Urinary bladder (tissue), 4 donors: Measurements from ENCODE around the gene SDHAF4. TPM values are rescaled to one million over a fixed set of nuclear protein-coding genes. Genes with fewer than 3 reads are reported as not detected.
"Not testable (repeated sequence)": the region's sequence is repeated elsewhere in the genome, so short reads cannot be mapped to it uniquely, and the experiment has no call there.

ENCODE experiments used
- DNase-seq: peaks from one replicate; pipeline ENCODE4 v3.0.0-alpha.2; 2015; ENCODE audit errors: extremely low spot score
- H3K27ac ChIP-seq: one replicate; pipeline ENCODE4 v1.5.1; 2013; ENCODE audit warnings: low read depth, mild to moderate bottlenecking, moderate library complexity
- H3K36me3 ChIP-seq: one replicate; pipeline ENCODE4 v1.6.1; 2013; ENCODE audit warnings: mild to moderate bottlenecking, moderate library complexity; ENCODE audit not compliant: insufficient read depth
- H3K4me1 ChIP-seq: one replicate; pipeline ENCODE4 v1.6.1; 2013; ENCODE audit warnings: mild to moderate bottlenecking, moderate library complexity; ENCODE audit not compliant: insufficient read depth
- H3K4me3 ChIP-seq: one replicate; pipeline ENCODE4 v1.5.1; 2013; ENCODE audit warnings: low read depth, low read length
- WGBS: extraction: QIAGEN DNeasy Blood & Tissue Kit; methylation state at CpG from one replicate; pipeline ENCODE4 v1.1.7; 2013; 5-methylcytosine and 5-hydroxymethylcytosine counted together
- polyA plus RNA-seq: library from polyadenylated mRNA; stranded (reverse); fragments of 200-250 nt; gene quantifications from one replicate; pipeline ENCODE4 v1.2.3, GENCODE V29; 2013
- total RNA-seq: library from RNA; depleted of rRNA; stranded (reverse); fragments of >200 nt; gene quantifications from one replicate; pipeline ENCODE4 v1.2.3, GENCODE V29; 2014
- donor health status: healthy with polysubstance abuse.
- donor health status: healthy.

SDHAF4 gene
- total RNA-seq: 18.6 TPM
- polyA plus RNA-seq: 8.3 TPM

DNA sequence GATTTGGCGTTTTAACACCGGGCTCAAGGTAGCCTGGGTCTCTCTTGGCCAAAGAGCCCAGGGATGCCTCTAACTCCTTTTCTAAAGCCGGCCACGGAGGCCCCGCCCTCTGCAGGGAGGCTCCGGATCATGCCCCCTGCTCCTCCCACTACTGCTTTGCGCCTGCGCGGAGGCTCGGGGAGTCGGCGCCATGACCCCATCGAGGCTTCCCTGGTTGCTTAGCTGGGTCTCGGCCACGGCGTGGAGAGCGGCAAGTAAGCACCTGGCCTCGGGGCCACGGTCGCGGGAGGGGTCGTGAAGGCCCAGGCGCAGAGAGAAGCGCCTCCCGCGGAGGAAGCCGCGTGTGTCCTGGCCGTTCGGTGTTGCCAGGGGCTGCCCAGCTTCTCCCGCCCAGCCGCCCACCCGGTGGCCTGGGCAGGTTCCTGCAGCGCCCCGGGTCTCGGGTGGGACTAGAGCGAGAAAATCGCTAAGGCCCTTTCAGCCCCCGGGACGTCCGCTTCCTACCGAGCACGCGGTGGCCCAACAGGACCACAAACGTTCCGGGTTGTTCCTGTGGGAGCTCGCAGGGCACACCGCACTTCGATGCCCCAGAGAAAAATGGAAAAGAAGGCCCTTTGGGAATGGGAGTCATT is at the start of gene SDHAF4:
Gene SDHAF4 (plus strand): TSS at position 180 of the 632 bp plus-strand sequence. CDS start 11 bp downstream, at position 191.
- peak; percentile 66 for DNase-seq
- no peaks in the 10 kb centered on the region for H3K4me1 ChIP-seq
- H3K27ac ChIP-seq: peak within 1 kb of the TSS; percentile 90
- under 1% methylated on average over 49 of the region's 49 CpGs for WGBS
- H3K4me3 ChIP-seq: peak within 1 kb of the TSS; percentile 79
- H3K36me3 ChIP-seq: no peaks in the 10 kb centered on the region

DNA sequence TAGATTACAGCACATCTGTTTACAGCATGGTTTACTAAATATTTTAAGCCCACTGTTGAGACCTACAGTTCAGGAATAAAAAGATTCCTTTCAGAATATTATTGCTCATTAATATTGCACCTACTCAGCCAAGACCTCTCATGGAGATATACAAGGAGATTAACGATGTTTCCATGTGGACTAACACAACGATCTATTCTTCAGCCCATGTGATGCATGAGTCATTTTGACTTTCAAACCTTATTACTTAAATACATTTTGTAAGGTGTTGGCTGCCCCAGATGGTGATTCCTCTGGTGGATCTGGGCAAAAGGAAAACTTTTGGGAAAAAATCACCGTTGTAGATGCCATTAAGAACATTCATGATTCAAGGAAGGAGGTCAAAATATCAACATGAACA is 48.0 kb upstream of the SDHAF4 start:
- WGBS: 93% methylated on average over 3 of the region's 3 CpGs

DNA sequence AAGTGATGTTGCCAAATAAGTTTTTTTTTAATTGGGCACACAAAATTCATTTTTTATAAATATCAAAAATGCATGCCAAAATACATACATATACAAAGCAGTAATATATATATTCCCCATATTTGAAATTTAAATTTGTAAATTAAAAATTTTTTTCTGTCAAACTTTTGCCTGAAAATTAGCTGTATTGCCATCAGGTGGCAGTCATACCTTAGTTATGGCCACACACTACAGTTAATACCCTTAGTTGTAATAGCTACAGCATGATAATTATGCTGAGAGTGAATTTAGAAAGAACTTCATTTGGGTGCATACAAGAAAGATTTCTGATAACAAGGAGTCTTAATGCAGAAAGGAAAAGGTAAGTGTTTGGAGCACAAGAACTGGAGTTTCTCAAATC is 46.2 kb upstream of the SDHAF4 start:
- no peak overlapping the region for H3K4me3 ChIP-seq
- no peaks in the 10 kb centered on the region for H3K4me1 ChIP-seq
- H3K27ac ChIP-seq: no peak overlapping the region
- H3K36me3 ChIP-seq: no peaks in the 10 kb centered on the region
- no peak for DNase-seq

More for the DNA sequence above, 48.0 kb upstream of the SDHAF4 start:
- no peaks in the 10 kb centered on the region for H3K4me1 ChIP-seq
- DNase-seq: no peak
- no peaks in the 10 kb centered on the region for H3K36me3 ChIP-seq
- no peak overlapping the region for H3K4me3 ChIP-seq
- H3K27ac ChIP-seq: no peak overlapping the region

DNA sequence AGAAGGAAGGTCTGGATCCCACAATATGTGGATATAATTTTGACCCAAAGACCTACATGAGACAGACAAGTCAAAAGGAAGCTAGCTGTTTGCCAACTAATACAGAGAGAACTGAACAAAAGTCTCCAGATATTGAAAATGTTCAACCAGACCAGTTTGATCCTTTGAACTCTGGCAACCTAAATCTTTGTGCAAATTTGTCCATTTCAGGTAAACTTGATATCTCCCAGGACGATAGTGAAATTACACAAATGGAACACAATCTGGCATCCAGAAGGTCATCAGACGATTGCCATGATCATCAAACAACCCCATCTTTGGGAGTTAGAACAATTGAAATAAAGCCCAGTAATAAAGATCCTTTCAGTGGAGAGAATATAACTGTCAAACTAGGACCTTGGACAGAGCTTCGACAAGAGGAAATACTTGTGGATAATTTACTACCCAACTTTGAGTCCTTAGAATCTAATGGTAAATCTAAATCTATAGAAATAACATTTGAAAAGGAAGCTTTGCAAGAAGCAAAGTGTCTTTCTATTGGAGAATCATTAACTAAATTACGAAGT is 41.9 kb upstream of the SDHAF4 start:
- Histone ChIP-seq H3K36me3 (no peaks in the 10 kb centered on the region), H3K27ac (no peak overlapping the region), H3K4me3 (no peak overlapping the region), H3K4me1 (no peaks in the 10 kb centered on the region)
- 94% methylated on average over 4 of the region's 4 CpGs for WGBS
- no peak for DNase-seq

GRCh38 chr6:70527071-70527737 is 39.5 kb upstream of the SDHAF4 start:
- Histone ChIP-seq H3K4me3 (no peak overlapping the region), H3K4me1 (no peaks in the 10 kb centered on the region), H3K27ac (no peak overlapping the region), H3K36me3 (peaks cover 2% of the 10 kb centered on the region)
- no peak for DNase-seq
- 88% methylated on average over 5 of the region's 5 CpGs for WGBS

DNA sequence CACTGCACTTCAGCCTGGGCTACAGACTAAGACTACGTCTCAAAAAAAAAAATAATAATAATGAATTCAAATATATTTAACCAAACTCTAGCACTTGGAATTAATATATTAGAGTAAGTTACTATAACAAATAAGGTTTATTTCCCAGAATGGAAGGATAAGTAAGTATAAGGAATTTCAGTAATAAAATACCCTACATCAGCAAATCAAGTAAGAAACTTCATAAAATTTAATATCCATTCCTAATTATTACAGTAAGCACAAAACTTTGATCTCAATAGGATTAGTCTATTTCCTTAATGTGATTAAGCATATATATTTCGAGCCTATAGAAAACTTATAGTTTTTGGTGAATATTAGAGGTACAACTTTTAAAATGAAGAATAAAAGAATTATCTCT is 36.7 kb upstream of the SDHAF4 start:
- Histone ChIP-seq H3K4me1 (no peaks in the 10 kb centered on the region), H3K4me3 (no peak overlapping the region), H3K27ac (no peak overlapping the region), H3K36me3 (peaks cover 2% of the 10 kb centered on the region)
- no peak for DNase-seq
- WGBS: over 99% methylated on average over 2 of the region's 2 CpGs

DNA sequence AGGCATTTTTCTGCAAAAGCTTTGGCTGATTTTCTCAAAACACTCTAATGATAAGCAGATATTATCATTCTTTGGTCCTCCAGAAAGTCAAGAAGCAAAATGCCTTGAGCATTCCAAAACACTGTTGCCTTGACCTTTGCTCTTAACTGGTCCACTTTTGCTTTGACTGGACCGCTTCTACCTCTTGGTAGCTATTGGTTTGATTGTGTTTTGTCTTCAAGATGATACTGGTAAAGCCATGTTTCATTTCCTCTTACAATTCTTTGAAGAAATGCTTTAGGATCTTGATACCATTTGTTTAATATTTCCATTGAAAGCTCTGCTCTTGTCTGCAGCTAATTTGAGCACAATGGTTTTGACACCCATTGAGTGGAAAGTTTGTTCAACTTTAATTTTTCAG is 35.6 kb upstream of the SDHAF4 start:
- no peak overlapping the region for H3K4me3 ChIP-seq
- peaks cover 4% of the 10 kb centered on the region for H3K36me3 ChIP-seq
- WGBS: 97% methylated on average over 1 of the region's 1 CpG
- no peak overlapping the region for H3K27ac ChIP-seq
- DNase-seq: no peak
- H3K4me1 ChIP-seq: no peaks in the 10 kb centered on the region

- 88% methylated on average over 1 of the region's 1 CpG for WGBS
- peaks cover 6% of the 10 kb centered on the region for H3K36me3 ChIP-seq
- no peak for DNase-seq
Observed at GRCh38 chr6:70537266-70537665, 29.5 kb upstream of the SDHAF4 start.

GRCh38 chr6:70538376-70538775 is 28.4 kb upstream of the SDHAF4 start:
- DNase-seq: no peak
- no peak overlapping the region for H3K4me3 ChIP-seq
- 89% methylated on average over 1 of the region's 1 CpG for WGBS
- H3K4me1 ChIP-seq: no peaks in the 10 kb centered on the region
- H3K27ac ChIP-seq: no peak overlapping the region
- peaks cover 6% of the 10 kb centered on the region for H3K36me3 ChIP-seq

More at GRCh38 chr6:70537266-70537665, 29.5 kb upstream of the SDHAF4 start:
- H3K27ac ChIP-seq: no peak overlapping the region
- H3K4me3 ChIP-seq: no peak overlapping the region
- no peaks in the 10 kb centered on the region for H3K4me1 ChIP-seq

DNA sequence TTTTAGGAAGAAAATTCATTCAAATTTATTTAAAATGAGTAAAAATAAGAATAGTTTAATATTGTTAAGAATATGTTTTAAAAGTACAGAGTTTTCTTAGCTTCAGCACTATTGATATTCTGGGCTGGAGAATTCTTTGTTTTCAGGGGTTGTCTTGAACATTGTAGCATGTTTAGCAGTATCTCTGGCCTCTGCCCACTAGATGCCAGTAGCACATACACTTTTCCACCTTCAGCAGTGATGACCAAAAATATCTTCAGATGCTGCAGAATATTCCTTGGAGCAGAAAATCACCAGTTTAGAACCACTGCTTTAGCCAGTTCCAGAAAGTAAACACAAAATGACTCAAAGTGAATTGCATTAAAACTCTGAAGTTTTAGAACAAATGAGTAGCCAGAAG is 19.4 kb upstream of the SDHAF4 start:
- Histone ChIP-seq H3K27ac (no peak overlapping the region), H3K36me3 (no peaks in the 10 kb centered on the region), H3K4me3 (no peak overlapping the region), H3K4me1 (no peaks in the 10 kb centered on the region)
- no peak for DNase-seq

- H3K4me1 ChIP-seq: no peaks in the 10 kb centered on the region
- H3K4me3 ChIP-seq: no peak overlapping the region
- 75% methylated on average over 3 of the region's 3 CpGs for WGBS
- H3K36me3 ChIP-seq: no peaks in the 10 kb centered on the region
- DNase-seq: no peak
- no peak overlapping the region for H3K27ac ChIP-seq
Observed at GRCh38 chr6:70547905-70548304, 18.8 kb upstream of the SDHAF4 start.

- Histone ChIP-seq H3K4me1 (no peaks in the 10 kb centered on the region), H3K27ac (no peak overlapping the region), H3K36me3 (no peaks in the 10 kb centered on the region), H3K4me3 (no peak overlapping the region)
- DNase-seq: no peak
Observed at GRCh38 chr6:70549327-70549726, 17.4 kb upstream of the SDHAF4 start.

DNA sequence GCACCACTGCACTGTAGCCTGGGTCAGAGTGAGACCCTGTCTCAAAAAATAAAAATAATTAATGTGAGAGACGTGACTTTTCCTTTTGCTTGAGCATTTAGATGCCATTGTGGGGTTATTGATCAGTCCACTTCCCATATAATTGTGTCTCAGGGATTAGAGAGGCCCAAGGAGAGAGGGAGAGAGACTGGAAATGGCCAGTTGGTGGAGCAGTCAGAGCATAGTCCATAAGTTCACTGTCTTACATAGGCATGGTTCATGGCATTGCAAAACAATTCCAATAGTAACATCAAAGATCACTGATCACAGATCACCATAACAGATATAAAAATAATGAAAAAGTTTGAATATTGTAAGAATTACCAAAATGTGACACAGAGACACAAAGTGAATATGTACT is 15.2 kb upstream of the SDHAF4 start:
- H3K27ac ChIP-seq: no peak overlapping the region
- WGBS: 97% methylated on average over 1 of the region's 1 CpG
- H3K4me1 ChIP-seq: no peaks in the 10 kb centered on the region
- no peak for DNase-seq
- no peak overlapping the region for H3K4me3 ChIP-seq
- no peaks in the 10 kb centered on the region for H3K36me3 ChIP-seq

DNA sequence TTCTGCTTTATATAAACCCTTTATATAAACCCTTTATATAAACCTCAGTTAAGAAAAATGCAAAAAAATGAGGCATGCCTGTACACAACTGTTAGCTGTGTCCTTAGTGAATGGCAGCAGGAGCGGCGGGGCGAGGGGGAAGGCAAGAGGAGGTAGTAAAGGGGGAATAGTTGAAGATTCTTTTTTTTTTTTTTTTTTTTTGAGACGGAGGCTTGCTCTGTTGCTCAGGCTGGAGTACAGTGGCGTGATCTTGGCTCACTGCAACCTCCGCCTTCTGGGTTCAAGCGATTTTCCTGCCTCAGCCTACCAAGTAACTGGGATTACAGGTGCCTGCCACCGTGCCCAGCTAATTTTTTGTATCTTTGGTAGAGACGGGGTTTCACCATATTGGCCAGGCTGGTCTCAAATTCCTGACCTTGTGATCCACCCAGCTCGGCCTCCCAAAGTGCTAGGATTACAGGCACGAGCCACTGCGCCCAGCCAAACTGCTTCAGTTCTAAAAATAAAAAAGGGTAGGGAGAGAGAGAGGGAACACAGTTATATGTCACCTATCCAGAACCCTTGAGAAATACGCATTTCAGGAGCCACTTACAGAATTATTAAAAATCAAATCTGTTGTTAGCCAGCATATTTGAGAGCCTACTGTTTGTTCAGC is 14.3 kb upstream of the SDHAF4 start:
- not testable (repeated sequence) for H3K4me1 ChIP-seq, H3K4me3 ChIP-seq, DNase-seq, H3K36me3 ChIP-seq, H3K27ac ChIP-seq
- WGBS: 73% methylated on average over 13 of the region's 13 CpGs
